ENCODE data around the gene EPHB3.

DNA sequence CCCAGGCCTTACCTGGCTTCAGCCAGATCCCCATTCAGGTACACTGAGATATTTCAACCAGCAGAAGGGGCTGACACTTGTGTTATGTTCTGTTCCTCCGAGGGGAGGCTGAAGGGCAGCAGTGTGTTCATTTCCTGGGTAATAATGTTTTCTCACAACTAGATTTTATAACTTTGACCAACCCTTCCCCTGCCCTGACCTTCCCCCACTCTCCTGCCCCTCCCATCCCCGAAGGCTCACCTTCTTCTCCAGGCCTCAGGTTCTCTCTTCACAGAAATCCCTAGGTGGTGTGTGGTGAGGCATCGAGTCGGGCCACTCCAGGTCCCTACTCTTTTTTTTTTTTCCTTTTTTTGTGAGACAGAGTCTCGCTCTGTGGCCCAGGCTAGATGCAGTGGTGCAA, 34.6 kb downstream of the EPHB3 start:
- TF ChIP-seq GATA2 (IDR thresholded peaks at IDR 0.05; ENCODE audit: low read depth, low read length) (no peak), GATA3 (IDR thresholded peaks at IDR 0.05; ENCODE audit: low read depth, low read length) (no peak)
